Activated B cell treated with CpG ODN at 0.5 μM for 24 hours (primary cell): ENCODE data around the gene PWWP3B. TPM values are rescaled to one million over a fixed set of nuclear protein-coding genes. Genes with fewer than 3 reads are reported as not detected.

Source experiments
- ATAC-seq: fragments of 200-7000 bp; cut with Tn5 transposase; one replicate; pipeline ENCODE4 v1.10.0; 2021; ENCODE audit warnings: low read depth, mild to moderate bottlenecking, moderate library complexity
- CTCF ChIA-PET: fragments of 350-600 bp; sonication (Branson Sonifier 250); formaldehyde crosslinking; loops from one replicate; lab custom pipeline; 2021; ENCODE audit warnings: antibody characterized with exemption; lab: Charles Lee
- POLR2A ChIA-PET: fragments of 350-600 bp; sonication (Branson Sonifier 250); formaldehyde crosslinking; loops from one replicate; lab custom pipeline; 2021; ENCODE audit warnings: antibody characterized with exemption; lab: Charles Lee
- DNase-seq: peaks from one replicate; pipeline ENCODE4 v3.0.0; 2022
- H3K27ac Mint-ChIP-seq: one replicate; pipeline ENCODE4 v1.8.0; 2020; ENCODE audit warnings: mixed read lengths
- H3K27me3 Mint-ChIP-seq: one replicate; pipeline ENCODE4 v1.8.0; 2021; ENCODE audit warnings: mixed read lengths
- H3K36me3 Mint-ChIP-seq: one replicate; pipeline ENCODE4 v1.8.0; 2021; ENCODE audit warnings: low read depth, mixed read lengths
- H3K4me1 Mint-ChIP-seq: one replicate; pipeline ENCODE4 v1.8.0; 2021; ENCODE audit warnings: mixed read lengths
- H3K4me3 Mint-ChIP-seq: one replicate; pipeline ENCODE4 v1.8.0; 2020; ENCODE audit warnings: mild to moderate bottlenecking, mixed read lengths
- H3K9me3 Mint-ChIP-seq: one replicate; pipeline ENCODE4 v1.8.0; 2020; ENCODE audit warnings: mixed read lengths
- intact Hi-C: fragments of 100-400 bp; cut with micrococcal nuclease; formaldehyde crosslinking; loops from one replicate; pipeline ENCODE4 v1.15.1; 2024
- total RNA-seq: library from RNA; stranded (reverse); gene quantifications from 2 replicates; pipeline ENCODE4 v1.2.3, GENCODE V29; 2022
- TF ChIP-seq, protein P1 (sequence below): fragments of 200-600 bp; IDR thresholded peaks from one replicate; pipeline ENCODE4 v1.8.0; 2022; ENCODE audit warnings: antibody characterized with exemption, mild to moderate bottlenecking

The PWWP3B gene
- not detected in 2 replicates for total RNA-seq

DNA sequence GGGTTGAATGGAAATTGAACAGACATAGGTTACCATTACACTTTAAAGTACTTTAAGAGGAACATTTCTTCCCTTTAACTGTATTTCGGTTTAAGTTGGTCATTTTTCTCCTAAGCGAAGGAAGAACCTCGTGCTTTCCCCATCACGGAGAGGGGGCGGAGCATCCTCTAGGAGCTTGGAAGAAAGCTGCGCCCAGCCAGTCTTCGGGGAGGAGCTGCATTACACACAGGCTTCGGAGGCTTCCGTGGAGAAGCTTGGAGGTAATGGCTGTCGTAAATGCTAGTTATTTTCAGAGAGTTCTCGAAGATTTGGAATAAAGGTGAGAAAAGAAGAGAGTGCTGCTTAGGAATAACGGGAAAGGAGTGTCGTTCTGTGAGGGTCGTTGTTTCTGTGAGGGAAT is at the start of gene PWWP3B:
TSS of gene PWWP3B (plus strand) at position 199 of the 400 bp plus-strand sequence. CDS start 37,128 bp downstream, outside the sequence.
- Mint-ChIP-seq H3K27ac (no peak within 1 kb of the TSS), H3K27me3 (no peaks in the 10 kb centered on the region), H3K9me3 (no peaks in the 10 kb centered on the region), H3K4me3 (no peak within 1 kb of the TSS), H3K4me1 (no peaks in the 10 kb centered on the region), H3K36me3 (no peaks in the 10 kb centered on the region)
- intact Hi-C loops, result no loop called here
- ChIA-PET CTCF (no interaction called here), POLR2A (no interaction called here)
- DNase-seq (no peak), ATAC-seq (no peak)
- TF ChIP-seq, protein P1, sequence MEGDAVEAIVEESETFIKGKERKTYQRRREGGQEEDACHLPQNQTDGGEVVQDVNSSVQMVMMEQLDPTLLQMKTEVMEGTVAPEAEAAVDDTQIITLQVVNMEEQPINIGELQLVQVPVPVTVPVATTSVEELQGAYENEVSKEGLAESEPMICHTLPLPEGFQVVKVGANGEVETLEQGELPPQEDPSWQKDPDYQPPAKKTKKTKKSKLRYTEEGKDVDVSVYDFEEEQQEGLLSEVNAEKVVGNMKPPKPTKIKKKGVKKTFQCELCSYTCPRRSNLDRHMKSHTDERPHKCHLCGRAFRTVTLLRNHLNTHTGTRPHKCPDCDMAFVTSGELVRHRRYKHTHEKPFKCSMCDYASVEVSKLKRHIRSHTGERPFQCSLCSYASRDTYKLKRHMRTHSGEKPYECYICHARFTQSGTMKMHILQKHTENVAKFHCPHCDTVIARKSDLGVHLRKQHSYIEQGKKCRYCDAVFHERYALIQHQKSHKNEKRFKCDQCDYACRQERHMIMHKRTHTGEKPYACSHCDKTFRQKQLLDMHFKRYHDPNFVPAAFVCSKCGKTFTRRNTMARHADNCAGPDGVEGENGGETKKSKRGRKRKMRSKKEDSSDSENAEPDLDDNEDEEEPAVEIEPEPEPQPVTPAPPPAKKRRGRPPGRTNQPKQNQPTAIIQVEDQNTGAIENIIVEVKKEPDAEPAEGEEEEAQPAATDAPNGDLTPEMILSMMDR, result no peak

DNA sequence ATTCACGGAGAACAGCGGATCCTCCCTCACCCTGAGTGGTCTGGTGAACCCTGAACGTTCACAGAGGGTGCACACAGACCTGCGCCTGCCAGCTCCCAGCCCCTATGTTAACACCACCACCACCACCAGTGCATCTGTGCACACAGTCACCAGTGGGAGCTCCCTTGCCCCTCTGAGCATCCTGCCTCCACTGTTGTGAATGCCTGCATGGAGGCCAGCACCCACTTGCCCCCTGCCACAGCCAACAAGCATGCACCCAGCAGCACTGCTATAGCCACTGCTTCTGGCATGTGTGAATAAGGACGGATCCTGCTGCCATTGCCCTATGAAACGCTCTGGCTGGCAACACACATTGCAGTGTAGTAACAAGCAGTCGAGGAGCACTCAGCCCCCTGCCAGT is 29.1 kb upstream of the PWWP3B start:
- H3K4me3 Mint-ChIP-seq, result no peak overlapping the region
- ATAC-seq, result no peak
- CTCF ChIA-PET, result no interaction called here
- TF ChIP-seq, protein P1, result no peak
- POLR2A ChIA-PET, result no interaction called here
- DNase-seq, result no peak
- no peaks in the 10 kb centered on the region for H3K4me1 Mint-ChIP-seq
- intact Hi-C loops, result no loop called here
- no peaks in the 10 kb centered on the region for H3K27me3 Mint-ChIP-seq
- no peak overlapping the region for H3K27ac Mint-ChIP-seq
- H3K36me3 Mint-ChIP-seq, result no peaks in the 10 kb centered on the region
- H3K9me3 Mint-ChIP-seq, result peaks cover 5% of the 10 kb centered on the region

DNA sequence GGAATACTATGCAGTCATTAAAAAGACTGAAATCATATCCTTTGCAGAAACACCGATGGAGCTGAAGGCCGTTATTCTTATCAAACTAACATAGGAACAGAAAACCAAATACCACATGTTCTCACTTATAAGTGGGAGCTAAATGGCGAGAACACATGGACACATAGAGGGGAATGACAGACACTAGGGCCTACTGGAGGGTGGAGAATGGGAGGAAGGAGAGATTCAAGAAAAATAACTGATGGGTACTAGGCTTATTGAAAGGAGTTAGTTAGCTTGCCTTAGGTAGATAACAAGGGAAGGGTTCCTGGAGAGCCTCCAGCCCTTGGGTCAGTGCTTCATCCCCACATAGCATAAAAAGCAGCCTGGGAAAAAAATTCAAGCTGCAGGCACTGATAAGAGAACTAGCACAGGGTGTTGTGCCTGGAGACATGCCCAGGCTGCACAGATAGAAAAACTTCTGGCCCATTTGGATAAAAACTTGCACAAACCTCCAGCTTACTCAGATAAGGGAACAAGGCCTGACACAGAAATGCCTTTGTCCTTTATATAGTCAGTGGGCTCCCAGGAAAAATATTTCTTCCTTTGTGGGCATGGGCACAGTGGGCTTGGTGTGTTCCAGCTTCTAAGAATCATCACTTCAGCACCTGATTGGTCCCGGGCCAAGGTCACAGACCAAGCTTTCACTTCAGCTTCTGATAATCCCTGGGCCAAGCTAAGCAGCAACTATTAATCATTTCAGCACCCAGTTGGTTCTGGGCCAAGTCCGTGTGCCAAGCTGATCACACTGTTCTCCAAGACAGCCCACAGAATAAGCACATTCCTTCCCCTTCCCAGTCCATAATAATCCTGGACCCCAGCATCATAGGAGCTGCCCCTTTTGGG is 23.1 kb upstream of the PWWP3B start:
- intact Hi-C loops, result no loop called here
- H3K36me3 Mint-ChIP-seq, result no peaks in the 10 kb centered on the region
- ChIA-PET POLR2A (no interaction called here), CTCF (no interaction called here)
- H3K9me3 Mint-ChIP-seq, result peaks cover 7% of the 10 kb centered on the region
- ATAC-seq (no peak), DNase-seq (no peak)
- TF ChIP-seq, protein P1, result no peak
- H3K27ac Mint-ChIP-seq, result no peak overlapping the region
- no peaks in the 10 kb centered on the region for H3K4me1 Mint-ChIP-seq
- H3K27me3 Mint-ChIP-seq, result no peaks in the 10 kb centered on the region
- no peak overlapping the region for H3K4me3 Mint-ChIP-seq

DNA sequence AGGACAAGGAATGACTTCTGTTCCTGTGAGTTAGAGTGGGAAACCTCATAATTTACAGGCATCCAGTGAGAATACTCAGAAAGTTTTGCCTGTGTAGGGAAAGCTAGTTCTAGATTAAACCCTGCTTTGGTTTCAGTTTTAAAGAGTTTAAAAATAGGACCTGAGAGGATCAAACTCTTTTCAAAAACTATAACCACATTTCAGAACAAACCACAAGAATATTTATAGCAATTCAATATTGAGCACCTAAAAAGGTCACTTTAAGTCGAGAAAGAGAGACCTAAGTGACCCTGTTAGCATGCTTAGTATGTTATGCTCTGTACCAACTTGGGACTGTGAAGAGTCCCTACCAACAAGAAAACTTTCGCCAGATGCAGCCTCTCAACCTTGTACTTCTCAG is 17.4 kb upstream of the PWWP3B start:
- TF ChIP-seq, protein P1, result no peak
- H3K9me3 Mint-ChIP-seq, result peaks cover 2% of the 10 kb centered on the region
- ChIA-PET POLR2A (no interaction called here), CTCF (no interaction called here)
- H3K4me1 Mint-ChIP-seq, result no peaks in the 10 kb centered on the region
- no peak overlapping the region for H3K4me3 Mint-ChIP-seq
- H3K27me3 Mint-ChIP-seq, result no peaks in the 10 kb centered on the region
- no peak for ATAC-seq
- H3K27ac Mint-ChIP-seq, result no peak overlapping the region
- DNase-seq, result no peak
- H3K36me3 Mint-ChIP-seq, result no peaks in the 10 kb centered on the region
- intact Hi-C loops, result no loop called here

DNA sequence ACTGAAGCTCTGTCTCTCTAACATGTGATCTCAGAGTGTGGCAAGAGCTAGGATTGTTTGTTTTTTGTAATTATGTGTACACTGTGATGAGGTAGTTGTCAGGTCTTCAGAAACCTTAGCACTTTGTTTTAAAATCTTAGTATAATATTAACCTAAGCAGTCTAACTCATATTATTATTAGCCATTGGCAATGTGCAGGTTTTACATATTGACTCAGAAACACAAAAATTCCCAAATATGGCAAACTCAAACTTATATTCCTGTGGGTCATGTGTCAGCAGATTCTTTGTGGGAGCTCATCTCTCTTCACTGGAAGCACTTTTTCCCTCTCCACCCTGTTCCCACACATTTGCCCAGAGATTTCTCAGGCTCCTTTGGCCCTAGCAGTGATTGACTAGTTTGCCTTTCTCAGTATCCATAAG is 8.2 kb upstream of the PWWP3B start:
- ATAC-seq (no peak), DNase-seq (no peak)
- TF ChIP-seq, protein P1, result no peak
- no peak overlapping the region for H3K4me3 Mint-ChIP-seq
- H3K36me3 Mint-ChIP-seq, result no peaks in the 10 kb centered on the region
- H3K4me1 Mint-ChIP-seq, result no peaks in the 10 kb centered on the region
- CTCF ChIA-PET, result no interaction called here
- H3K27ac Mint-ChIP-seq, result no peak overlapping the region
- POLR2A ChIA-PET, result no interaction called here
- H3K9me3 Mint-ChIP-seq, result no peaks in the 10 kb centered on the region
- intact Hi-C loops, result no loop called here
- no peaks in the 10 kb centered on the region for H3K27me3 Mint-ChIP-seq
